Keratinocyte (primary cell): Measurements from ENCODE around the gene CLEC12A. TPM values are rescaled to one million over a fixed set of nuclear protein-coding genes. Genes with fewer than 3 reads are reported as not detected.

Experiments
- DNase-seq: peaks from one replicate; pipeline ENCODE4 v3.0.0-alpha.2; 2011; ENCODE audit warnings: low read depth, missing footprints, low spot score
- FAIRE-seq: peaks from 2 replicates; lab custom pipeline; 2011; peaks lifted over from hg19 to GRCh38; lab: Jason Lieb, UNC
- H2AFZ ChIP-seq: 2 replicates; pipeline ENCODE4 v1.6.0; 2012; ENCODE audit warnings: low read length, control low read depth, inconsistent platforms; ENCODE audit not compliant: control insufficient read depth
- H3K27ac ChIP-seq: 2 replicates; pipeline ENCODE4 v1.5.1; 2011; ENCODE audit warnings: low read length; ENCODE audit not compliant: control insufficient read depth, insufficient read depth
- H3K27me3 ChIP-seq: 3 replicates; pipeline ENCODE4 v1.6.0; 2011; ENCODE audit warnings: low read length; ENCODE audit not compliant: control insufficient read depth, insufficient read depth; ENCODE audit errors: extremely low read depth
- H3K36me3 ChIP-seq, 2 experiments: 2 replicates in 1 of 2; 3 replicates in 1 of 2; pipeline ENCODE4 v1.5.1; 2011; ENCODE audit warnings: low read length in 2 of 2, mild to moderate bottlenecking in 1 of 2; ENCODE audit not compliant: control insufficient read depth in 2 of 2, insufficient read depth in 2 of 2; ENCODE audit errors: extremely low read depth in 1 of 2
- H3K4me1 ChIP-seq: 3 replicates; pipeline ENCODE4 v1.5.1; 2011; ENCODE audit warnings: low read length; ENCODE audit not compliant: control insufficient read depth, insufficient read depth; ENCODE audit errors: extremely low read depth
- H3K4me2 ChIP-seq: 3 replicates; pipeline ENCODE4 v1.6.0; 2011; ENCODE audit warnings: low read depth, low read length; ENCODE audit not compliant: control insufficient read depth, insufficient read depth; ENCODE audit errors: extremely low read depth
- H3K4me3 ChIP-seq, 3 experiments: fragments of 200-600 bp in 1 of 3; sonication (generic) in 1 of 3; 2 replicates in 2 of 3; 3 replicates in 1 of 3; pipeline ENCODE4 v1.5.1; 2011 to 2016; ENCODE audit warnings: low read length in 3 of 3, mild to moderate bottlenecking in 3 of 3, control low read depth in 2 of 3, inconsistent platforms in 1 of 3, low read depth in 1 of 3, mixed read lengths in 1 of 3, mixed run types in 1 of 3, moderate library complexity in 1 of 3; ENCODE audit not compliant: control insufficient read depth in 2 of 3, insufficient read depth in 2 of 3; ENCODE audit errors: extremely low read depth in 1 of 3
- H3K79me2 ChIP-seq: 2 replicates; pipeline ENCODE4 v1.6.0; 2012; ENCODE audit warnings: low read length; ENCODE audit not compliant: control insufficient read depth, insufficient read depth
- H3K9ac ChIP-seq: 3 replicates; pipeline ENCODE4 v1.6.0; 2011; ENCODE audit warnings: low read length; ENCODE audit not compliant: control insufficient read depth, insufficient read depth; ENCODE audit errors: extremely low read depth
- H3K9me1 ChIP-seq: 3 replicates; pipeline ENCODE4 v1.6.0; 2011; ENCODE audit warnings: low read length; ENCODE audit not compliant: control insufficient read depth, insufficient read depth; ENCODE audit errors: extremely low read depth
- H3K9me3 ChIP-seq: 2 replicates; pipeline ENCODE4 v1.5.1; 2012; ENCODE audit warnings: low read depth, low read length; ENCODE audit not compliant: control insufficient read depth
- H4K20me1 ChIP-seq: 3 replicates; pipeline ENCODE4 v1.6.0; 2011; ENCODE audit warnings: low read length; ENCODE audit not compliant: control insufficient read depth, insufficient read depth; ENCODE audit errors: extremely low read depth
- EZH2 ChIP-seq: IDR thresholded peaks from one replicate; pipeline ENCODE4 v1.6.1; 2012; ENCODE audit warnings: inconsistent platforms, mild to moderate bottlenecking, low read length, moderate library complexity
- dilution Hi-C: fragments of 300-500 bp; cut with MboI; formaldehyde crosslinking; loops from one replicate; pipeline ENCODE4 v1.7.0; 2020; ENCODE audit warnings: low sequenced_read_pairs; ENCODE audit not compliant: extremely low pct_ligation_motif_present
- polyA minus RNA-seq, 3 experiments: library from RNA; depleted of rRNA, polyadenylated mRNA; stranded (reverse); fragments of >200 nt; gene quantifications; 1 replicate in 1 of 3; 2 replicates in 1 of 3; 3 replicates in 1 of 3; pipeline ENCODE4 v1.2.3, GENCODE V29; 2011
- polyA plus RNA-seq, 5 experiments: library from polyadenylated mRNA; depleted of rRNA in 3 of 5; stranded (reverse) in 3 of 5; stranded (forward) in 1 of 5; unstranded in 1 of 5; fragments of >200 nt; gene quantifications; 1 replicate in 1 of 5; 2 replicates in 3 of 5; 3 replicates in 1 of 5; pipeline versions ENCODE4 v1.2.1 to v1.2.3, GENCODE V29; 2011 to 2012; ENCODE audit warnings: missing spikeins in 2 of 5, low read depth in 1 of 5, low replicate concordance in 1 of 5
- TF ChIP-seq, protein P1 (sequence below), 3 experiments: IDR thresholded peaks in 1 of 3; conservative IDR thresholded peaks in 1 of 3; optimal IDR thresholded peaks in 1 of 3; 2 replicates in 2 of 3; 3 replicates in 1 of 3; pipeline versions ENCODE3 to v1.5.1; 2011; ENCODE audit warnings: low read length in 3 of 3, mild to moderate bottlenecking in 3 of 3, moderate library complexity in 2 of 3, control low read depth in 1 of 3, inconsistent platforms in 1 of 3; ENCODE audit not compliant: insufficient read depth in 2 of 3; ENCODE audit errors: extremely low read depth in 1 of 3

CLEC12A gene
- not detected in 3 replicates for polyA plus RNA-seq
- not detected for polyA plus RNA-seq (2011; ENCODE audit: low read depth)
- polyA plus RNA-seq (2011; cell fraction: cytosol; rRNA removed) = not detected in 2 replicates
- not detected in 2 replicates for polyA plus RNA-seq (2011; cell fraction: nucleus; rRNA removed)
- polyA plus RNA-seq (2012; ENCODE audit: low replicate concordance) = not detected in 2 replicates
- polyA minus RNA-seq = not detected in 3 replicates
- polyA minus RNA-seq (2011; cell fraction: cytosol; rRNA and poly(A)+ RNA removed) = not detected
- polyA minus RNA-seq (2011; cell fraction: nucleus; rRNA and poly(A)+ RNA removed) = not detected in 2 replicates

DNA sequence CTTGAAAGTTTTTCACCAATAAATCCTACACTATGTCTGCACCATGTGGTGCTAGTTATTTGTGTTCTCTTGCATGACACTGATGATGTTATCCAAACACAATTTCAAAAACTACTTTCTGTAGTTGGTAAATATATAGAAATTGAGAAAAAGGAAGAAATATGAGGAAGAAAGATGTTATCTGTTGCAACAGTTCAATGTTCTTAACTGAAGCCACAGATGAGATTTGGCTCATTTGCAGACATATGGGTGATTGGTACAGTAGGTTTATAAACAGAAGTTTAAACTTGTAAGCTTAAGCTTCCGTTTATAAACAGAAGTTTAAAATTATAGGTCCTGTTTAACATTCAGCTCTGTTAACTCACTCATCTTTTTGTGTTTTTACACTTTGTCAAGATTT is at the start of gene CLEC12A:
TSS of gene CLEC12A (plus strand) at position 229 of the 400 bp plus-strand sequence. CDS start 188 bp downstream, outside the sequence.
- DNase-seq (no peak), FAIRE-seq (no peak)
- Histone ChIP-seq H3K36me3 (no peaks in the 10 kb centered on the region), H3K9ac (no peak within 1 kb of the TSS), H3K27me3 (no peaks in the 10 kb centered on the region), H2AFZ (no peak within 1 kb of the TSS), H4K20me1 (no peaks in the 10 kb centered on the region), H3K9me3 (no peaks in the 10 kb centered on the region), H3K4me1 (no peaks in the 10 kb centered on the region), H3K79me2 (no peaks in the 10 kb centered on the region), H3K4me2 (no peak within 1 kb of the TSS), H3K4me3 (no peak within 1 kb of the TSS), H3K9me1 (no peaks in the 10 kb centered on the region), H3K27ac (no peak within 1 kb of the TSS)
- TF ChIP-seq EZH2 = no peak
- TF ChIP-seq, protein P1, sequence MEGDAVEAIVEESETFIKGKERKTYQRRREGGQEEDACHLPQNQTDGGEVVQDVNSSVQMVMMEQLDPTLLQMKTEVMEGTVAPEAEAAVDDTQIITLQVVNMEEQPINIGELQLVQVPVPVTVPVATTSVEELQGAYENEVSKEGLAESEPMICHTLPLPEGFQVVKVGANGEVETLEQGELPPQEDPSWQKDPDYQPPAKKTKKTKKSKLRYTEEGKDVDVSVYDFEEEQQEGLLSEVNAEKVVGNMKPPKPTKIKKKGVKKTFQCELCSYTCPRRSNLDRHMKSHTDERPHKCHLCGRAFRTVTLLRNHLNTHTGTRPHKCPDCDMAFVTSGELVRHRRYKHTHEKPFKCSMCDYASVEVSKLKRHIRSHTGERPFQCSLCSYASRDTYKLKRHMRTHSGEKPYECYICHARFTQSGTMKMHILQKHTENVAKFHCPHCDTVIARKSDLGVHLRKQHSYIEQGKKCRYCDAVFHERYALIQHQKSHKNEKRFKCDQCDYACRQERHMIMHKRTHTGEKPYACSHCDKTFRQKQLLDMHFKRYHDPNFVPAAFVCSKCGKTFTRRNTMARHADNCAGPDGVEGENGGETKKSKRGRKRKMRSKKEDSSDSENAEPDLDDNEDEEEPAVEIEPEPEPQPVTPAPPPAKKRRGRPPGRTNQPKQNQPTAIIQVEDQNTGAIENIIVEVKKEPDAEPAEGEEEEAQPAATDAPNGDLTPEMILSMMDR (optimal IDR thresholded peaks at IDR 0.05 in 1 of 3, IDR thresholded peaks at IDR 0.05 in 1 of 3, conservative IDR thresholded peaks at IDR 0.05 in 1 of 3; ENCODE audit: extremely low read depth in 1 of 3, insufficient read depth in 2 of 3, low read length in 3 of 3) = no peak
- dilution Hi-C loops = no loop called here

DNA sequence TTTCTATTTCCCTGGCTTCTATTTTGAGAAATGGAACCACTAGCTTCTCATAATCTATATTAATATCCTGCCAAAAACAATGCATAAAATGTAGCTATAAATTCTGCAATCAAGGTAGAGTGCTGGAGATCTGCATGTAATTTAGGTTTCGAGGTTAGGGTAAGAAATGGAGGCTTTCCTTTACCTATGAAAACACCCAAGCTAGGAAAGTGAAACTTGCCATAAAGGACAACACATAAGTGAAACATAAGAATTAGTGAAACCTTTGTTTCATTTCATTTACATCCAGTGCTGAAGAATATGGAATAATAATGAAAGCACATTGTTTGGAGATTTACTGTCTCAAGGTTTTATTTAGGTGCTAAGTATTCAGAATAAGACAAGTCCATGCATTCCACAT is 48.8 kb upstream of the CLEC12A start:
- Histone ChIP-seq H3K4me1 (peaks cover 13% of the 10 kb centered on the region), H3K9me3 (no peaks in the 10 kb centered on the region), H3K9ac (no peak overlapping the region), H3K9me1 (no peaks in the 10 kb centered on the region), H4K20me1 (no peaks in the 10 kb centered on the region), H3K27ac (no peak overlapping the region), H2AFZ (no peak overlapping the region), H3K27me3 (no peaks in the 10 kb centered on the region), H3K4me3 (no peak overlapping the region), H3K36me3 (no peaks in the 10 kb centered on the region), H3K4me2 (no peak overlapping the region), H3K79me2 (no peaks in the 10 kb centered on the region)
- DNase-seq = no peak
- no peak for TF ChIP-seq EZH2
- TF ChIP-seq, protein P1 (optimal IDR thresholded peaks at IDR 0.05 in 1 of 3, IDR thresholded peaks at IDR 0.05 in 1 of 3, conservative IDR thresholded peaks at IDR 0.05 in 1 of 3; ENCODE audit: extremely low read depth in 1 of 3, insufficient read depth in 2 of 3, low read length in 3 of 3) = no peak
- no peak for FAIRE-seq
- dilution Hi-C loops = no loop called here
